ENCODE measurements around the gene PDZD7.
"Not testable (repeated sequence)": the region's sequence is repeated elsewhere in the genome, so short reads cannot be mapped to it uniquely, and the experiment has no call there.

Gene PDZD7

DNA sequence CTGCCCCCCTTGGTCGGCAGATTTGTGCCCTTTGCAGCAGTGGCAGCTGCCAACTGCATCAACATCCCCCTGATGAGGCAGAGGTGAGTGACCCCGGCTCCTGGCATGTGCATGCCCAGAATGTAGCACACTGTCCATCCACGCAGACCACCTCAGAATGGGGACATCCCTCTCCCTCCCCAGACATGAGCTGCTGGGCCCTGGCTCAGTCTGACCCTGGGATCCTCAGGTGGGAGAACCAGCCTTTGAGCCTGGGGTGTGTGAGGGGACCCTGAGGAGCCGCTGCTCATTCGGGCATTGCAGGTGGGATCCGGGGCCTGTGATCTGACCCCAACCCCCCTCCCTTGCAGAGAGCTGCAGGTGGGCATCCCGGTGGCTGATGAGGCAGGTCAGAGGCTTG lies 5.8 kb upstream of the PDZD7 start:
- TF ChIP-seq, protein P1, sequence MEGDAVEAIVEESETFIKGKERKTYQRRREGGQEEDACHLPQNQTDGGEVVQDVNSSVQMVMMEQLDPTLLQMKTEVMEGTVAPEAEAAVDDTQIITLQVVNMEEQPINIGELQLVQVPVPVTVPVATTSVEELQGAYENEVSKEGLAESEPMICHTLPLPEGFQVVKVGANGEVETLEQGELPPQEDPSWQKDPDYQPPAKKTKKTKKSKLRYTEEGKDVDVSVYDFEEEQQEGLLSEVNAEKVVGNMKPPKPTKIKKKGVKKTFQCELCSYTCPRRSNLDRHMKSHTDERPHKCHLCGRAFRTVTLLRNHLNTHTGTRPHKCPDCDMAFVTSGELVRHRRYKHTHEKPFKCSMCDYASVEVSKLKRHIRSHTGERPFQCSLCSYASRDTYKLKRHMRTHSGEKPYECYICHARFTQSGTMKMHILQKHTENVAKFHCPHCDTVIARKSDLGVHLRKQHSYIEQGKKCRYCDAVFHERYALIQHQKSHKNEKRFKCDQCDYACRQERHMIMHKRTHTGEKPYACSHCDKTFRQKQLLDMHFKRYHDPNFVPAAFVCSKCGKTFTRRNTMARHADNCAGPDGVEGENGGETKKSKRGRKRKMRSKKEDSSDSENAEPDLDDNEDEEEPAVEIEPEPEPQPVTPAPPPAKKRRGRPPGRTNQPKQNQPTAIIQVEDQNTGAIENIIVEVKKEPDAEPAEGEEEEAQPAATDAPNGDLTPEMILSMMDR (conservative IDR thresholded peaks at IDR 0.05; ENCODE audit: low read depth) = no peak
- DNase-seq (ENCODE audit: low spot score) = no peak
- H3K27ac ChIP-seq = peak overlapping the region; percentile 1; the same call in 1 of the 2 replicates
- POLR2A ChIA-PET (ENCODE audit: low non-redundant PET) = no interaction called here
- CTCF ChIA-PET = interaction anchor here (0.6 kb wide), 2 partner anchors 13 to 40 kb away, joined by 3 to 4 read pairs; no protein-coding TSS in a partner anchor

DNA sequence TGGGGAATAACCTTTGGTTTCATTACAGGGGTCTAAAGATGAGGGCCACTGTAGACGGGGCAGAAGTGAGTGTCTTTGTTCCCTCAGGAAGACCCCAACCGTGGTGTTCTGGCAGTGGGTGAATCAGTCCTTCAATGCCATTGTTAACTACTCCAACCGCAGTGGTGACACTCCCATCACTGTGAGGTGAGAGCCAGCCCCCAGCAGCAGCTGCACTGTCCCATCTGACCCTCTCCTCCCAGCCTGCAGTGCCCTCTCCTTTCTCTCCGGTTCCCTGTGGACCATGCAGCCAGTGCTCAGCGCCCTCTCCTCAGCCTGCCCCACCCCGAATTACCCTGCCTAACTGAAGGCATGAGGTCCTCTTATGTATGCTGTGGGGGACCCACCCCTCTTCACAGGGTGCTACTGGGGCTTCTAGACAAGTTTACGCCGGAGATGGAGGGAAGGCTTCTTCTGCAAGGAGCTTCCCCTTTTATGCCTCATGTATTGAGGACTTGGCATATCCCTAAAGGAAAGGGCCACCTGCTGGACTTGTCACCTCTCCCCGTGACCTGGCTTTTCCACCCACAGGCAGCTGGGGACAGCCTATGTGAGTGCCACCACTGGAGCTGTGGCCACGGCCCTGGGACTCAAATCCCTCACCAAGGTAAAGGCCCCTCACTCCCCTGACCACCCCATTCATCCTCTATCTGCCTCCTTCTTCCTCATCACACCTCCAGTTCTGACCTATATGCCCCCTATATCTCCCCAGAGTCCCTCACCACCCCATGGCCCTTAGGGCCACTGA lies 5.2 kb upstream of the PDZD7 start:
- ChIA-PET CTCF (interaction anchor here (0.6 kb wide), 2 partner anchors 14 to 39 kb away, joined by 3 to 4 read pairs; no protein-coding TSS in a partner anchor), POLR2A (ENCODE audit: low non-redundant PET) (no interaction called here)
- DNase-seq (ENCODE audit: low spot score) = no peak
- peak overlapping the region; percentile 1; the same call in 1 of the 2 replicates for H3K27ac ChIP-seq
- TF ChIP-seq, protein P1 (conservative IDR thresholded peaks at IDR 0.05; ENCODE audit: low read depth) = no peak

DNA sequence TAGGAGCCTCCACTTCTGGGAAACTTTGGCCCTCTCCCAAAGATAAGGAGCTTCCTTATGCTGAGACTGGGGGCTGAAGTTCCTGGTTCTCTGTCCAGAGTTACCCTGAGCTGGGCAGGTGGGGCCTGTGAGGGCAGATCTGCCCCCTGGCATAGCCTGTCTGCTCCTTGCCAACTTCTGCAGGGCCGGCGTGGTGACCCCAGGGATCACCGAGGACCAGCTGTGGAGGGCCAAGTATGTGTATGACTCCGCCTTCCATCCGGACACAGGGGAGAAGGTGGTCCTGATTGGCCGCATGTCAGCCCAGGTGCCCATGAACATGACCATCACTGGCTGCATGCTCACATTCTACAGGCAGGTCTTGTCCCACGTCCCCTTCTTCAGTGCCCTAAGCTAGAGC lies 4.4 kb upstream of the PDZD7 start:
- H3K27ac ChIP-seq = no peak overlapping the region
- DNase-seq (ENCODE audit: low spot score) = no peak
- TF ChIP-seq, protein P1 (conservative IDR thresholded peaks at IDR 0.05; ENCODE audit: low read depth) = no peak
- ChIA-PET CTCF (interaction anchor here (1.0 kb wide), 1 partner anchor 14 kb away, joined by 3 read pairs; no protein-coding TSS in a partner anchor), POLR2A (ENCODE audit: low non-redundant PET) (no interaction called here)

DNA sequence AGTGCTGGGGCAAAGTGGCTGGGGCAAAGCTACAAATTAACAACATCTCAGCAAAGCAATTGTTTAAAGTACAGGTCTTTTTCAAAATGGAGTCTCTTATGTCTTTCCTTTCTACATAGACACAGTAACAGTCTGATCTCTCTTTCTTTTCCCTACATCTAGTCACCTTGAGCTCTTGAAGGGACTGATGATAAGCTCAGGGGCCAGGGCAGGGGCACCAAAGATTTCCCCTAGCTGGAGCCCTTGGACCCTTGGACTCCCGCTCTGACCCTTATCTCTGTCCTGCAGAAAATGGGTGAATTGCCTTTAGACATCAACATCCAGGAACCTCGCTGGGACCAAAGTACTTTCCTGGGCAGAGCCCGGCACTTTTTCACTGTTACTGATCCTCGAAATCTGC lies 3.5 kb upstream of the PDZD7 start:
- POLR2A ChIA-PET (ENCODE audit: low non-redundant PET); CTCF ChIA-PET; H3K27ac ChIP-seq; DNase-seq (ENCODE audit: low spot score): not testable (repeated sequence)

DNA sequence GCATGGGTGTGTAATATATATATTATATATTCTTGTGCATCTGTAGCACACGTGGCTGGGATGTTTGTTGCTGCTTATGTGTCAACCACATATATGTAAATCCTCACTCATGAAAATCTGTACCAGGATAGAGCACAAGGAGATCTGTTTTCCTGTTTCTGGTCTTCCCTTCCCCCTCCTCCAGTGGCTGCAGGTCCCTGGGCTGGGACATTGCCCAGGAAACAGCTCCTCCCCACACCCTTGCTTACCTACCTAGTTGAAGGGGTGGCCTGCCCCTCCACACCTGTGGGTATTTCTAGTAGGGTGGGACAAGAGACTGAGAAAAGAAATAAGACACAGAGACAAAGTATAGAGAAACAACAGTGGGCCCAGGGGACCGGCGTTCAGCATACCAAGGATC lies 2.3 kb upstream of the PDZD7 start:
- CTCF ChIA-PET = interaction anchor here (1.3 kb wide), 1 partner anchor 26 kb away, joined by 3 read pairs; no protein-coding TSS in a partner anchor
- TF ChIP-seq, protein P1 (conservative IDR thresholded peaks at IDR 0.05; ENCODE audit: low read depth) = no peak
- no peak for DNase-seq (ENCODE audit: low spot score)
- peak overlapping the region; percentile 99 for H3K27ac ChIP-seq
- POLR2A ChIA-PET (ENCODE audit: low non-redundant PET) = interaction anchor here (1.2 kb wide), 1 partner anchor 9 kb away, joined by 4 read pairs; no protein-coding TSS in a partner anchor

DNA sequence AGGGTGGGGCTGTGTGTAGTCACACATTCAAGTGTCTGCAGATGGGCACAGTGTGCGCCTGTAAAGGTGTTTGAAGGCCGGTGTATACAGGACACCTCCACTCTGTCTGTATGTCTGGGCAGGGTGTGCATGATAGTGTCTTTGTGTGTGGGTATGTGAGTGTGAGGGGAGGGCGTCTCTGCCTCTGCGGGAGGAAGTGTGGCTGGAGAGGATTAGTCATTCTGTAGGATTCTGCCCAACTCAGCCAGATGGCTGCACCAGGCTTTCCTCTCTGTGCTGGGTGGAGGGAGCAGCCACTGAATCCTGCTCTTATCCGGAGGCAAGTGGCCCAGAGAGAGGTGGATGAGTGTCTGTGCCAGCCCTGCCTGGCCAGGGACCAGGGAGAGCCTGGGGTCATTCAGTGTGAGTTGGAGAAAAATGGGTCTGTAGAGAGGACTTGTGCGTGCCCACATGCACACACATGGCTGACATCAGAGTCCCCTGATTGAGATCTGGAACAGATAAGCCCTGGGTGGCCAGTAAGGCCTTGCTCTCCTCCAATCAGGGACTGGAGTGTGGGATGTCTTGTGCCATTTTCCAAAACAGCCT lies 1.8 kb upstream of the PDZD7 start:
- TF ChIP-seq, protein P1 (conservative IDR thresholded peaks at IDR 0.05; ENCODE audit: low read depth) = no peak
- ChIA-PET POLR2A (ENCODE audit: low non-redundant PET) (interaction anchor here (0.6 to 1.2 kb wide), 2 partner anchors 10 to 34 kb away, joined by 3 to 4 read pairs; no protein-coding TSS in a partner anchor), CTCF (interaction anchor here (0.5 to 1.4 kb wide), 5 partner anchors 9 to 100 kb away, joined by 3 to 12 read pairs (median 3); no protein-coding TSS in a partner anchor)
- H3K27ac ChIP-seq = peak overlapping the region; percentile 99
- DNase-seq (ENCODE audit: low spot score) = peak; percentile 85

Measured in RWPE1 (cell line).